Measurements from ENCODE around the gene OSCAR.

The OSCAR gene

GRCh38 chr19:54100561-54100960 is at the start of gene OSCAR:
TSS of gene OSCAR (minus strand) at chr19:54100803. CDS start at chr19:54100792, 11 bp downstream.
- TF ChIP-seq GATA2 (IDR thresholded peaks at IDR 0.05; ENCODE audit: low read depth, low read length) (no peak), GATA3 (IDR thresholded peaks at IDR 0.05; ENCODE audit: low read depth, low read length) (no peak)

GRCh38 chr19:54149021-54149812 is 48.6 kb upstream of the OSCAR start:
- no peak for TF ChIP-seq GATA2 (IDR thresholded peaks at IDR 0.05; ENCODE audit: low read depth, low read length)
- TF ChIP-seq GATA3 (IDR thresholded peaks at IDR 0.05; ENCODE audit: low read depth, low read length) = no peak

GRCh38 chr19:54148158-54148557 is 47.6 kb upstream of the OSCAR start:
- TF ChIP-seq GATA3 (IDR thresholded peaks at IDR 0.05; ENCODE audit: low read depth, low read length) (no peak), GATA2 (IDR thresholded peaks at IDR 0.05; ENCODE audit: low read depth, low read length) (no peak)

GRCh38 chr19:54147676-54148075 is 47.1 kb upstream of the OSCAR start:
- no peak for TF ChIP-seq GATA3 (IDR thresholded peaks at IDR 0.05; ENCODE audit: low read depth, low read length)
- TF ChIP-seq GATA2 (IDR thresholded peaks at IDR 0.05; ENCODE audit: low read depth, low read length) = no peak

GRCh38 chr19:54145541-54146158 is 45.0 kb upstream of the OSCAR start:
- no peak for TF ChIP-seq GATA2 (IDR thresholded peaks at IDR 0.05; ENCODE audit: low read depth, low read length)
- no peak for TF ChIP-seq GATA3 (IDR thresholded peaks at IDR 0.05; ENCODE audit: low read depth, low read length)

- TF ChIP-seq GATA2 (IDR thresholded peaks at IDR 0.05; ENCODE audit: low read depth, low read length) = no peak
Measured at GRCh38 chr19:54142166-54142780, 41.7 kb upstream of the OSCAR start.

GRCh38 chr19:54141356-54141755 is 40.8 kb upstream of the OSCAR start:
- no peak for TF ChIP-seq GATA2 (IDR thresholded peaks at IDR 0.05; ENCODE audit: low read depth, low read length)
- TF ChIP-seq GATA3 (IDR thresholded peaks at IDR 0.05; ENCODE audit: low read depth, low read length) = no peak

- TF ChIP-seq GATA3 (IDR thresholded peaks at IDR 0.05; ENCODE audit: low read depth, low read length) (no peak), GATA2 (IDR thresholded peaks at IDR 0.05; ENCODE audit: low read depth, low read length) (no peak)
Measured at GRCh38 chr19:54138489-54139256, 38.1 kb upstream of the OSCAR start.

GRCh38 chr19:54137699-54138488 is 37.3 kb upstream of the OSCAR start, which contains the start of gene CNOT3:
TSS of gene CNOT3 (plus strand) at chr19:54137762. CDS start at chr19:54142979, 5,217 bp downstream.
- TF ChIP-seq GATA3 (IDR thresholded peaks at IDR 0.05; ENCODE audit: low read depth, low read length) (no peak), GATA2 (IDR thresholded peaks at IDR 0.05; ENCODE audit: low read depth, low read length) (no peak)

GRCh38 chr19:54136864-54137698 is 36.5 kb upstream of the OSCAR start:
- no peak for TF ChIP-seq GATA2 (IDR thresholded peaks at IDR 0.05; ENCODE audit: low read depth, low read length)
- no peak for TF ChIP-seq GATA3 (IDR thresholded peaks at IDR 0.05; ENCODE audit: low read depth, low read length)

GRCh38 chr19:54136086-54136863 is 35.7 kb upstream of the OSCAR start:
- TF ChIP-seq GATA2 (IDR thresholded peaks at IDR 0.05; ENCODE audit: low read depth, low read length) (no peak), GATA3 (IDR thresholded peaks at IDR 0.05; ENCODE audit: low read depth, low read length) (no peak)

Measured in SH-SY5Y (cell line).